Keratinocyte (primary cell): ENCODE data around the gene XPOT.

Source experiments
- CTCF ChIP-seq, 3 experiments: IDR thresholded peaks in 1 of 3; conservative IDR thresholded peaks in 1 of 3; optimal IDR thresholded peaks in 1 of 3; 2 replicates in 2 of 3; 3 replicates in 1 of 3; pipeline versions ENCODE3 to v1.5.1; 2011; ENCODE audit warnings: low read length in 3 of 3, mild to moderate bottlenecking in 3 of 3, moderate library complexity in 2 of 3, control low read depth in 1 of 3, inconsistent platforms in 1 of 3; ENCODE audit not compliant: insufficient read depth in 2 of 3; ENCODE audit errors: extremely low read depth in 1 of 3
- EZH2 ChIP-seq: IDR thresholded peaks from one replicate; pipeline ENCODE4 v1.6.1; 2012; ENCODE audit warnings: inconsistent platforms, mild to moderate bottlenecking, low read length, moderate library complexity

DNA sequence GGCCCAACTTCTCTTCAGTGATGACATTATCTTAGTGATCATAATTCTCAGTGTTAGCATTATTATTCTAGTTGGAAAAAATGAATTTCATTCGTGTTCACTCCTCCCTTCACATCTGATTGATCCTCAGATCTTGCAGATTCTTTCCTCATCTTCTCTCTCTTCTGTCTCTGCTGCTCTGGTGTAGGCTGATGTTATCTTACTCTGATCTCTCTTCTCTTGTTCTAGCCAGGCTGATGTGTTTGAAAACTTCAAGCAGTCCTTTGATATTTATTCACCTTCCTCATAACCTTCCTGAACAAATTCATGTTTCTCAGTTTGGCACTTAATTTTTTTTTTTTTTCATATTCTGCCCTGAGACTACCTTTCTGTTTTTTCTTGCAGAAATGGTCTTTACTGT lies 42.1 kb downstream of the XPOT start:
- TF ChIP-seq CTCF (optimal IDR thresholded peaks at IDR 0.05 in 1 of 3, IDR thresholded peaks at IDR 0.05 in 1 of 3, conservative IDR thresholded peaks at IDR 0.05 in 1 of 3; ENCODE audit: extremely low read depth in 1 of 3, insufficient read depth in 2 of 3, low read length in 3 of 3) = no peak
- no peak for TF ChIP-seq EZH2
